ENCODE data around the gene USP15. TPM values are rescaled to one million over a fixed set of nuclear protein-coding genes. Genes with fewer than 3 reads are reported as not detected.
A peak's percentile ranks its signal among the peaks of the same experiment; 100 is the strongest.
"Not testable (repeated sequence)": the region's sequence is repeated elsewhere in the genome, so short reads cannot be mapped to it uniquely, and the experiment has no call there.

The USP15 gene
- total RNA-seq, 2 donors from 2014 or later, result 186 to 222 TPM

GRCh38 chr12:62331306-62331705 is 71.1 kb downstream of the USP15 start:
- no peaks in the 10 kb centered on the region for H3K9me3 ChIP-seq (ENCODE audit: control insufficient read depth, low read length, poor library complexity, severe bottlenecking)
- DNase-seq (no peak), ATAC-seq (no peak)
- H3K27ac Mint-ChIP-seq, result no peak overlapping the region
- H3K36me3 Mint-ChIP-seq (ENCODE audit: low read depth), result peaks cover 14% of the 10 kb centered on the region
- no peak overlapping the region for H3K4me3 Mint-ChIP-seq
- no peaks in the 10 kb centered on the region for H3K27me3 Mint-ChIP-seq
- peaks cover 11% of the 10 kb centered on the region for H3K4me1 Mint-ChIP-seq

DNA sequence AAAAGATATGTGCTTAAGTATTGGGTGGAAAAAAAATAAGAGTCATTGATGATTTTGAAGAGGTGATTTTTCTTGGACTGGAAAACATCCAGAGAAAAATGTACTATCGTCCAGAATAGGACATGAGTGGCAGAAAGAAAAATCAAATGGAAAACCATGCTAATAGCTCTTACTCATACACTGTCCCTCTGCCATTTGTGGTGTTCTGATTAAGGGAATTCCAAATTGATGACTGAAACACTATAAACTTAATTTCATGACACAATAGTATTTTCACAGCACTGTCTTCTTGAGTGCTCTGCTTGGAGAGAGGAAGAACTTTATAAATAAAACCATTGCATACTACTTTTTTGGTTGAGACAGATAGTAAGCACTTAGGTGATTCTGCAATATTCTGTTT is 72.4 kb downstream of the USP15 start:
- Mint-ChIP-seq H3K36me3 (ENCODE audit: low read depth) (peaks cover 15% of the 10 kb centered on the region), H3K4me3 (no peak overlapping the region), H3K4me1 (peaks cover 11% of the 10 kb centered on the region), H3K27ac (peak overlapping the region; percentile 34), H3K27me3 (no peaks in the 10 kb centered on the region)
- DNase-seq, result no peak
- H3K9me3 ChIP-seq (ENCODE audit: control insufficient read depth, low read length, poor library complexity, severe bottlenecking), result no peaks in the 10 kb centered on the region
- no peak for ATAC-seq

GRCh38 chr12:62335057-62335456 is 74.9 kb downstream of the USP15 start:
- Mint-ChIP-seq H3K27me3 (no peaks in the 10 kb centered on the region), H3K27ac (peak overlapping the region; percentile 9), H3K4me3 (no peak overlapping the region), H3K36me3 (ENCODE audit: low read depth) (peaks cover 19% of the 10 kb centered on the region), H3K4me1 (peaks cover 16% of the 10 kb centered on the region)
- ATAC-seq (no peak), DNase-seq (no peak)
- no peaks in the 10 kb centered on the region for H3K9me3 ChIP-seq (ENCODE audit: control insufficient read depth, low read length, poor library complexity, severe bottlenecking)

GRCh38 chr12:62335796-62336195 is 75.6 kb downstream of the USP15 start:
- no peaks in the 10 kb centered on the region for H3K9me3 ChIP-seq (ENCODE audit: control insufficient read depth, low read length, poor library complexity, severe bottlenecking)
- DNase-seq, result no peak
- H3K4me1 Mint-ChIP-seq, result peaks cover 19% of the 10 kb centered on the region
- no peaks in the 10 kb centered on the region for H3K27me3 Mint-ChIP-seq
- peak overlapping the region; percentile 9 for H3K27ac Mint-ChIP-seq
- H3K4me3 Mint-ChIP-seq, result no peak overlapping the region
- H3K36me3 Mint-ChIP-seq (ENCODE audit: low read depth), result peaks cover 21% of the 10 kb centered on the region
- ATAC-seq, result peak; percentile 37

DNA sequence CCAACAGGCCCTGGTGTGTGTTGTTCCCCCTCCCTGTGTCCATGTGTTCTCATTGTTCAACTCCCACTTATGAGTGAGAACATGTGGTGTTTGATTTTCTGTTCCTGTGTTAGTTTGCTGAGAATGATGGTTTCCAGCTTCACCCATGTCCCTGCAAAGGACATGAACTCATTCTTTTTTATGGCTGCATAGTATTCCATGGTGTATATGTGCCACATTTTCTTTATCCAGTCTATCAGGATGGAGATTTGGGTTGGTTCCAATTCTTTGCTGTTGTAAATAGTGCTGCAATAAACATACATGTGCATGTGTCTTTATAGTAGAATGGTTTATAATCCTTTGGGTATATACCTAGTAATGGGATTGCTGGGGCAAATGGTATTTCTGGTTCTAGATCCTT is 77.4 kb downstream of the USP15 start:
- ATAC-seq; H3K9me3 ChIP-seq (ENCODE audit: control insufficient read depth, low read length, poor library complexity, severe bottlenecking); H3K27ac Mint-ChIP-seq; H3K4me3 Mint-ChIP-seq; DNase-seq; H3K27me3 Mint-ChIP-seq: not testable (repeated sequence)
- peaks cover 24% of the 10 kb centered on the region for H3K4me1 Mint-ChIP-seq
- H3K36me3 Mint-ChIP-seq (ENCODE audit: low read depth), result peaks cover 21% of the 10 kb centered on the region

DNA sequence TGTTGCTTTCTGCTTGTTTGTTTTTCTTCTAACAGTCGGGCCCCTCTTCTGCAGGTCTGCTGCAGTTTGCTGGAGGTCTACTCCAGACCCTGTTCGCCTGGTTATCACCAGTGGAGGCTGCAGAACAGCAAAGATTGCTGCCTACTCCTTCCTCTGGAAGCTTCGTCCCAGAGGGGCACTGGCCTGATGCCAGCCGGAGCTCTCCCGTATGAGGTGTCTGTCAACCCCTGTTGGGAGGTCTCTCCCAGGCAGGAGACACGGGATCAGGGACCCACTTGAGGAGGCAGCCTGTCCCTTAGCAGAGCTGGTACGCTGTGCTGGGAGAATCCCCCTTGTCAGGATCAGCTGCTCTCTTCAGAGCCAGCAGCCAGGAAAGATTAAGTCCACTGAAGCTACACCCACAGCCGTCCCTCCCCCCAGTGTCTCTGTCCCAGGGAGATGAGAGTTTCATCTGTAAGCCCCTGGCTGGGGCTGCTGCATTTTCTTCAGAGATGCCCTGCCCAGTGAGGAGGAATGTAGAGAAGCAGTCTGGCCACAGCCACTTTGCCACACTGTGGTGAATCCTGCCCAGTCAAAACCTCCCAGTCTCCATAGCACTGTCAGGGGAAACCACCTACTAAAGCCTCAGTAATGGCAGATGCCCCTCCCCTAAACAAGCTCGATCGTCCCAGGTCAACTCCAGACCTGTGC is 82.6 kb downstream of the USP15 start:
- H3K4me3 Mint-ChIP-seq; H3K27ac Mint-ChIP-seq; H3K9me3 ChIP-seq (ENCODE audit: control insufficient read depth, low read length, poor library complexity, severe bottlenecking); DNase-seq; ATAC-seq; H3K27me3 Mint-ChIP-seq: not testable (repeated sequence)
- H3K4me1 Mint-ChIP-seq, result peaks cover 32% of the 10 kb centered on the region
- peaks cover 14% of the 10 kb centered on the region for H3K36me3 Mint-ChIP-seq (ENCODE audit: low read depth)

DNA sequence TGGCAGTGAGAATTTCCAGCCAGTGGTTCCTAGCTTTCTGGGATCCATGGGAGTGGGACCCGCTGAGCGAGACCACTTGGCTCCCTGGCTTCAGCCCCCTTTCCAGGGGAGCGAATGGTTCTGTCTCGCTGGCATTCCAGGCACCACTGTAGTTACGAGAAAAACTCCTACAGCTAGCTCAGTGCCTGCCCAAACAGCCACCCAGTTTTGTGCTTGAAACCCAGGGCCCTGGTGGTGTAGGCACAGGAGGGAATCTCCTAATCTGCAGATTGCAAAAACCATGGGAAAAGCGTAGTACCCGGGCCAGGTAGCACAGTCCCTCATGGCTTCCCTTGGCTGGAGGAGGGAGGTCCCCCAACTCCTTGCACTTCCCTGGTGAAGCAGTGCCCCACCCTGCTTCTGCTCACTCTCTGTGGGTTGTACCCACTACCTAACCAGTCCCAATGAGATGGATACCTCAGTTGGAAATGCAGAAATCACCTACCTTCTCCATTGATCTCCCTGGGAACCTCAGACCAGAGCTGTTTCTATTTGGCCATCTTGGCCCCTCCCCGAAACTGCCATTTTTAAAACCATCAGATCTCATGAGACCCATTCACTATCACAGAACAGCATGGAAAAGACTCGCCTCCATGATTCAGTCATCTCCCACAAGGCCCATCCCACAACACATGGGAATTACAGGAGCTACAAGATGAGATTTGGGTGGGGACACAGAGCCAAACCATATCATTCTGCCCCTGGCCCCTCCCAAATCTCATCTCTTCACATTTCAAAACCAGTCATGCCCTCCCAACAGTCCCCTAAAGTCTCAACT is 83.3 kb downstream of the USP15 start:
- Mint-ChIP-seq H3K4me1 (peaks cover 29% of the 10 kb centered on the region), H3K27ac (peak overlapping the region; percentile 27)
- H3K4me3 Mint-ChIP-seq; H3K9me3 ChIP-seq (ENCODE audit: control insufficient read depth, low read length, poor library complexity, severe bottlenecking); ATAC-seq; DNase-seq; H3K27me3 Mint-ChIP-seq; H3K36me3 Mint-ChIP-seq (ENCODE audit: low read depth): not testable (repeated sequence)

GRCh38 chr12:62344731-62345556 is 84.7 kb downstream of the USP15 start:
- peak overlapping the region; percentile 27 for H3K27ac Mint-ChIP-seq
- not testable (repeated sequence) for H3K27me3 Mint-ChIP-seq, ATAC-seq

DNA sequence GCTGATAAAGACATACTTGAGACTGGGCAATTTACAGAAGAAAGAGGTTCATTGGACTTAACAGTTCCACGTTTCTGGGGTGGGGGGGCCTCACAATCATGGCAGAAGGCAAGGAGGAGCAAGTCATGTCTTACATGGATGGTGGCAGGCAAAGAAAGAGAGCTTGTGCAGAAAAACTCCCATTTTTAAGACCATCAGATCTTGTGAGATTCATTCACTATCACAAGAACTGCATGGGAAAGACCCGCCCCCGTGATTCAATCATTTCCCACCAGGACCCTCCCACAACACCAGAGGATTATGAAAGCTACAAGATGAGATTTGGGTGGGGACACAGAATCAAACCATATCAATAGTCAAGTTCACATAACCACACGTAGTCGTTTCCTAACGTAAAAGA is 85.5 kb downstream of the USP15 start:
- peaks cover 24% of the 10 kb centered on the region for H3K4me1 Mint-ChIP-seq
- H3K27ac Mint-ChIP-seq, result no peak overlapping the region
- H3K9me3 ChIP-seq (ENCODE audit: control insufficient read depth, low read length, poor library complexity, severe bottlenecking), result no peaks in the 10 kb centered on the region
- H3K27me3 Mint-ChIP-seq, result no peaks in the 10 kb centered on the region
- peaks cover 7% of the 10 kb centered on the region for H3K36me3 Mint-ChIP-seq (ENCODE audit: low read depth)
- DNase-seq (no peak), ATAC-seq (no peak)
- H3K4me3 Mint-ChIP-seq, result no peak overlapping the region

More at GRCh38 chr12:62344731-62345556, 84.7 kb downstream of the USP15 start:
- not testable (repeated sequence) for DNase-seq; H3K36me3 Mint-ChIP-seq (ENCODE audit: low read depth); H3K9me3 ChIP-seq (ENCODE audit: control insufficient read depth, low read length, poor library complexity, severe bottlenecking); H3K4me3 Mint-ChIP-seq
- H3K4me1 Mint-ChIP-seq, result peaks cover 24% of the 10 kb centered on the region

- Mint-ChIP-seq H3K27me3 (no peaks in the 10 kb centered on the region), H3K4me3 (no peak overlapping the region), H3K4me1 (peaks cover 20% of the 10 kb centered on the region), H3K27ac (peak overlapping the region; percentile 22), H3K36me3 (ENCODE audit: low read depth) (peaks cover 7% of the 10 kb centered on the region)
- DNase-seq (no peak), ATAC-seq (no peak)
- H3K9me3 ChIP-seq (ENCODE audit: control insufficient read depth, low read length, poor library complexity, severe bottlenecking), result no peaks in the 10 kb centered on the region
These were observed 86.6 kb downstream of the USP15 start for GRCh38 chr12:62346817-62347216.

DNA sequence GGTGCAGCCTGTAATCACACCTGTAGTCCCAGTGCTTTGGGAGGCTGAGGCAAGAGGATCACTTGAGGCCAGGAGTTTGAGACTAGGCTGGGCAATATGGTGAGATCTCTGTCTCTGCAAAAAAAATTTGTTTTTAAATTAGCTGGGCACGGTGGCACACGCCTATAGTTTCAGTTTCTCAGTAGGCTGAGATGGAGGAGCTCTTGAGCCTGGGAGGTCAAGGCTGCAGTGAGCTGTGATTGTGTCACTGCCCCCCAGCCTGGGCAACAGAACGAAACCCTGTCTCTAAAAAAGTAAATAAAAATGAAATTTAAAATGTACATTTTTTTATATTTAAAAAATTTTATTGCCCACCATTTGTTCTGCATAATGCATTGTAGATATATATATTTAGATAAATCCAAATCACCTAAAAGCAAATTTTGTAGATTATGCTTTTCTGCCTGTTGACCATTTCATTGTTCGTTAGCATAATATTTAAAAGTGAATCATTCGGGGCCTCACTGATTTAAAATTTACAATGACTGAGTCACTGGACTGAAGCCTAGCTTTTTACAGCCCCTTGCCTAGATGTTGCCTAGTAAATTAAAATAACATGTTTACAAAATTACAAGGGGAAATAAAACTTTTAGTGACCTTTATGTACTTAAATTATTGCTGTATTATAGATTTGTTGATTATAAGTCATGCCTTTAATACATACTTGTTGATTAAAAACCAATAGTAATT is 87.9 kb downstream of the USP15 start:
- no peak for DNase-seq
- H3K4me3 Mint-ChIP-seq, result no peak overlapping the region
- H3K36me3 Mint-ChIP-seq (ENCODE audit: low read depth), result peaks cover 5% of the 10 kb centered on the region
- no peak for ATAC-seq
- no peaks in the 10 kb centered on the region for H3K27me3 Mint-ChIP-seq
- peak overlapping the region; percentile 4 for H3K27ac Mint-ChIP-seq
- no peaks in the 10 kb centered on the region for H3K9me3 ChIP-seq (ENCODE audit: control insufficient read depth, low read length, poor library complexity, severe bottlenecking)
- peaks cover 18% of the 10 kb centered on the region for H3K4me1 Mint-ChIP-seq

DNA sequence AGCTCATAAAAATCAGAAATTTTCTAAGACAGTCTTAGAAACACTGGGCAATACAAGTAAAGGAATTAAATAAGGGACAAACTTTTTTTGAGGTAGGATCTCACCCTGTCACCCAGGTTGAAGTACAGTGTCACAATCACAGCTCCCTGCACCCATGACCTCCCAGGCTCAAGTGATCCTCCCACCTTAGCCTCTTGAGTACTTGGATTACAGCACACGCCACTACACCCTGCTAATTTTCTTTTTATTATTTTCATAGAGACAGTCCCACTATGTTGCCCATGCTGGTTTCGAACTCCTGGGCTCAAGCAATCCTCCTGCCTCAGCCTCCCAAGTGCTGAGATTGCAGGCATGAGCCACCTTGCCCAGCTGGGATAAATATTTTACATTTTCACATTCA is 90.3 kb downstream of the USP15 start:
- Mint-ChIP-seq H3K4me1 (peaks cover 18% of the 10 kb centered on the region), H3K27ac (peak overlapping the region; percentile 88), H3K27me3 (no peaks in the 10 kb centered on the region), H3K4me3 (no peak overlapping the region), H3K36me3 (ENCODE audit: low read depth) (no peaks in the 10 kb centered on the region)
- ATAC-seq (no peak), DNase-seq (no peak)
- H3K9me3 ChIP-seq (ENCODE audit: control insufficient read depth, low read length, poor library complexity, severe bottlenecking), result no peaks in the 10 kb centered on the region

Measured in T-helper 17 cell (primary cell).